Measurements from ENCODE around the gene PRMT5. TPM values are rescaled to one million over a fixed set of nuclear protein-coding genes. Genes with fewer than 3 reads are reported as not detected.
A peak's percentile ranks its signal among the peaks of the same experiment; 100 is the strongest.

The PRMT5 gene
- polyA plus RNA-seq, 1 donor = 65.2 TPM

DNA sequence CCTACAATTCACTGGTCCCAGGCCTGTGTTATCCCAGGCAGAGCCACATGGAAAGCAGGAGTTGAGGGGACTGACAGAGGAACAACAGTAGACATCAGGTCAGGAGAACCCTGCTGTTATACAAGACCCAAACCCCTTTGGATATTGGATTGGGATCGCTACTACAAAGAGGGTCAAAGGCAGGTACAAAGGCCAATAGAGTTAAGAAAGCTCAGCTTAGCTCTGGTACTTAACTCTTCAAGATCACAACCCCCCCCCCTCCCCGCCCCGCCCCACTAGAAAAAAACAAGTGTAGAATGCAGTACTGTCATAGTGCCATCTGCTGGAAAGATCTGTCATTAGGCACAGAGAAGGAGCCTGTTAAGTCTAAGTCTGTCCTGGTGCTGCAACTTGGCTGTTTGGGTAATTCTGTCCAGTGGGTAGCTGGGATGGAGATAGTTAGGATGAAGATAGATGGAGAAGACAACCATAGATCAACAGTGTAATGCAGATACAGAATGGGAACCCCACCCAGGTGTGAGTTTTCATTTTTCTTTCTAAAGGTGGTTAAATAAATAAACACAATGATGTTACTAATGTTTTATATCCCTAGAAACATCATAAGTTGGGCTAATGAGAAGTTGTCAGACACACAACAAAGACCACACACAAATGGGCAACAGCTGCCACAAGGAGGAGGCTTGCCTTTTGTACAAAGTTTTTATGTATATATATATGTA lies 28.9 kb downstream of the PRMT5 start:
- Histone ChIP-seq H3K4me3 (ENCODE audit: low read length) (no peak overlapping the region), H3K36me3 (ENCODE audit: control insufficient read depth, insufficient read depth, low read length) (peaks cover 51% of the 10 kb centered on the region), H3K9me3 (ENCODE audit: control insufficient read depth, low read depth, low read length) (no peaks in the 10 kb centered on the region), H3K4me1 (ENCODE audit: control insufficient read depth, insufficient read depth, low read length) (peaks cover 3% of the 10 kb centered on the region), H3K27me3 (ENCODE audit: control insufficient read depth, insufficient read depth, low read length) (no peaks in the 10 kb centered on the region), H3K27ac (ENCODE audit: low read length) (peak overlapping the region; percentile 3)
- WGBS (ENCODE audit: insufficient coverage, low lambda C conversion rate) = no CpG with 5 or more reads among the region's 3 CpGs
- peak; percentile 69 to 75 for DNase-seq

DNA sequence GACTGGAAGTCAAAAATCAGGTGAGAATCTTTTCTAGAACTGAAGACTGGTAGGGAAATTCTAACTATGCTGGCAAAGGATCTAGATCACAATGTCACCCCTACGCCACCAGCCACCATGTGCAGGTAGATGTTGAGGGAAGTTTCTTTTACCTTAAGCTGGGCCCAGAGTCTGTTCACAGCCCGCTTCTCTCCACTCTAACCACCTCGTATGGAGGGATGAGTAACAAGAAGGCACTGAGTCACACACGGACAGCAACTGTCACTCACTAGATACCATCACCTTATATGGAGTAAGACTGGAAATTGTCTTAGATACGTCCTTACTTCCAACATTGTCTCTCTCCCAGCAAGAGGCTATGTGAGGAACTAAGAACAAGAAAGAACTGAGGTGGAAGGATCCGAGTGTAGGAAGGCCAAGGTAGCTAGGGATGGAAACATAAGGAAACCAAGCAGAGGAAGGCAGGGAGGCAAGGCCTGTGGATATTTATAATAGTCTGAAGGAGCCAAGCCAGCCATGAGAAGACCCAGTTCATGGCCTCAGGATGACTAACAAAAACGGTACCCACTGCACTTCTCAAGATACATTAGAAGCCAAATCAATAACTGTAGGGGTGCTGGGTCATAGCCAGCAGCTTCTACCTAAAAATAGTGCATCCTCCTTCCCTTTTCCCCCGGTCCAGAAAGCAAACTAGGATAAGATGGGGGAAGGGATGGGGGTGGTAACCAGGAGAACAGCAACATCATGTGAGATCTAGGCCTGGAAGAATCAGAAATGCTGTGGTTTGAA lies 30.7 kb downstream of the PRMT5 start:
- DNase-seq = no peak
- peaks cover 3% of the 10 kb centered on the region for H3K4me1 ChIP-seq (ENCODE audit: control insufficient read depth, insufficient read depth, low read length)
- peaks cover 33% of the 10 kb centered on the region for H3K36me3 ChIP-seq (ENCODE audit: control insufficient read depth, insufficient read depth, low read length)
- H3K27ac ChIP-seq (ENCODE audit: low read length) = no peak overlapping the region
- H3K27me3 ChIP-seq (ENCODE audit: control insufficient read depth, insufficient read depth, low read length) = no peaks in the 10 kb centered on the region
- H3K4me3 ChIP-seq (ENCODE audit: low read length) = no peak overlapping the region
- no CpG with 5 or more reads among the region's 8 CpGs for WGBS (ENCODE audit: insufficient coverage, low lambda C conversion rate)
- no peaks in the 10 kb centered on the region for H3K9me3 ChIP-seq (ENCODE audit: control insufficient read depth, low read depth, low read length)

DNA sequence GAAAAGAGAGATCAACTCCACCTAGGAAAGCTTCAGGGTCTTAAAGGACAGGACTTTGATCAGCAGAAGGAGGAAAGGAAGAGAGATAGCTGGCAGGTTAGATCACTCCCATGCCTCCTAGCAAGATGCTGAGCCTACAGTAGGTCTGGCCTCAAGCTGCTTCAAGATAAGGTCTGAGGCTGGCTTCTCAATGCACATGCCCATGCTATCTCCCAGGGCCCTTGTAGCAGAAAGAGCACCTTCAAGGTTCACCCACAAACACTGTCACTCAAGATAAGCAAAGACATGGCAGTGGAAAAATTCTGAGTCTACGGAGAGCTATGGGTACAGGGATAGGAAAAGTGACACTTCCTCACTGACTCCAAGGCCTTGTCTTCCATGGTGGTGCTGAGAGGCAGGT lies 31.8 kb downstream of the PRMT5 start:
- DNase-seq = peak in 1 of 2 donors; percentile 69
- H3K27ac ChIP-seq (ENCODE audit: low read length) = peak overlapping the region; percentile 45
- peaks cover 3% of the 10 kb centered on the region for H3K4me1 ChIP-seq (ENCODE audit: control insufficient read depth, insufficient read depth, low read length)
- no peaks in the 10 kb centered on the region for H3K9me3 ChIP-seq (ENCODE audit: control insufficient read depth, low read depth, low read length)
- no peaks in the 10 kb centered on the region for H3K27me3 ChIP-seq (ENCODE audit: control insufficient read depth, insufficient read depth, low read length)
- no CpG with 5 or more reads among the region's 1 CpG for whole genome bisulfite sequencing (ENCODE audit: insufficient coverage, low lambda C conversion rate)
- no peak overlapping the region for H3K4me3 ChIP-seq (ENCODE audit: low read length)
- H3K36me3 ChIP-seq (ENCODE audit: control insufficient read depth, insufficient read depth, low read length) = peaks cover 24% of the 10 kb centered on the region

DNA sequence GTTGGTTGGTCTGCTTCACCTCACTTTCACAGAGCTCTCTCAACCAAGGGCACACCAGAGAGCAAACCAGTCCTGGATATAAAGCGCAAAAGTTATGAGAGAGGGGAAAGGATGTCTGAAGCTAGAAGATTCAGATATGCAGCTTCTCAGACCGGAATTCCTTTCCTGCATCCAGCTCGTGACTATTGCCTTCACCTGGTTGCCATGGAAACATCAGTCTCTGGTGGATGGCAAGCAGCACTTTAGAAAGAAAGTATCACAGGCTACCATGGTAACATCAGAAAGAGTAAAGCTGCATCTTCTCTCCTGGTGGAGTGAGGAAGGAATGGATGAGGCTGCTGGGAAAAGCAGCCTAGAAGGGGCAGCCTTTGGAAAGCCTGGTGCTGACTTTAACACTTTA lies 32.4 kb downstream of the PRMT5 start:
- no CpG with 5 or more reads among the region's 3 CpGs for WGBS (ENCODE audit: insufficient coverage, low lambda C conversion rate)
- Histone ChIP-seq H3K27me3 (ENCODE audit: control insufficient read depth, insufficient read depth, low read length) (no peaks in the 10 kb centered on the region), H3K27ac (ENCODE audit: low read length) (no peak overlapping the region), H3K36me3 (ENCODE audit: control insufficient read depth, insufficient read depth, low read length) (peaks cover 18% of the 10 kb centered on the region), H3K9me3 (ENCODE audit: control insufficient read depth, low read depth, low read length) (no peaks in the 10 kb centered on the region), H3K4me3 (ENCODE audit: low read length) (no peak overlapping the region), H3K4me1 (ENCODE audit: control insufficient read depth, insufficient read depth, low read length) (peaks cover 3% of the 10 kb centered on the region)
- no peak for DNase-seq

DNA sequence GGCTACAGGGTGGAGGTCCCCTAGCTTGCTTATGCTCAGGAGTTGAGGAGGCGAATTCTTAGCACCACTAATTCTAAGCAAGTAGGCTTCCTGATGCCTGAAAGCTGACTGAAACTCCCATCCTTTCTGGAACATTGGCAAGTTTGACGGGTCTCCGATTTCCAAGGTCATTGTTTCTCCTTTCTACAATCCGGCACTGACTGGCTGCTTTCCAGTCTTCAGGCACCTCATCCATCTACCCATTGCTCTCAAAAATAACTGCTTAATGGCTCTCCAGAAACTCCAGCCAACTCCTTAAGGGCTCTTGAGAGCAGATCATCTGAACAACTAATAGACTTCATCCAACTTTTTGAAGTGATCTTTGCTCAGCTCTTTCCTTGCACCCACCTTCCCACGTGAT lies 32.8 kb downstream of the PRMT5 start:
- 83% methylated on average over 1 of the region's 5 CpGs for WGBS (ENCODE audit: insufficient coverage, low lambda C conversion rate)
- no peak overlapping the region for H3K4me3 ChIP-seq (ENCODE audit: low read length)
- DNase-seq = no peak
- no peaks in the 10 kb centered on the region for H3K27me3 ChIP-seq (ENCODE audit: control insufficient read depth, insufficient read depth, low read length)
- no peaks in the 10 kb centered on the region for H3K9me3 ChIP-seq (ENCODE audit: control insufficient read depth, low read depth, low read length)
- H3K27ac ChIP-seq (ENCODE audit: low read length) = no peak overlapping the region
- peaks cover 14% of the 10 kb centered on the region for H3K36me3 ChIP-seq (ENCODE audit: control insufficient read depth, insufficient read depth, low read length)
- peaks cover 3% of the 10 kb centered on the region for H3K4me1 ChIP-seq (ENCODE audit: control insufficient read depth, insufficient read depth, low read length)

DNA sequence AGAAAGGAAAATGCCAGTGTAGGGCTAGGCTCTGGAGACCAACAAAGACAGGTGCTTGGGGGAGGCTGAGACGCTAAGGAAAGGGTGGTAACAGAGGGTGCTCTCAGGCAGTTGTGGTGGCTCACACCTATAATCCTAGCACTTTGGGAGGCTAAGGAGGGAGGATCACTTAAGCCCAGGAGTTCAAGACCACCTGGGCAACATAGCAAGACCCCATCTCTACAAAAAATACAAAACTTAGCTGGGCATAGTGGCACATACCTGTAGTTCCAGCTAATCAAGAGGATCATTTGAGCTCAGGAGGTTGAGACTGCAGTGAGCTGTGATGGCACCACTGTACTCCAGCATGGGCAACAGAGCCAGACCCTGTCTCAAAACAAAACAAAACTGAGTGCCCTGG lies 33.8 kb downstream of the PRMT5 start:
- DNase-seq = no peak
- Histone ChIP-seq H3K4me3 (ENCODE audit: low read length) (no peak overlapping the region), H3K27me3 (ENCODE audit: control insufficient read depth, insufficient read depth, low read length) (no peaks in the 10 kb centered on the region), H3K4me1 (ENCODE audit: control insufficient read depth, insufficient read depth, low read length) (peaks cover 3% of the 10 kb centered on the region), H3K27ac (ENCODE audit: low read length) (no peak overlapping the region), H3K9me3 (ENCODE audit: control insufficient read depth, low read depth, low read length) (no peaks in the 10 kb centered on the region), H3K36me3 (ENCODE audit: control insufficient read depth, insufficient read depth, low read length) (peaks cover 5% of the 10 kb centered on the region)
- WGBS (ENCODE audit: insufficient coverage, low lambda C conversion rate) = no CpG with 5 or more reads among the region's 1 CpG

DNA sequence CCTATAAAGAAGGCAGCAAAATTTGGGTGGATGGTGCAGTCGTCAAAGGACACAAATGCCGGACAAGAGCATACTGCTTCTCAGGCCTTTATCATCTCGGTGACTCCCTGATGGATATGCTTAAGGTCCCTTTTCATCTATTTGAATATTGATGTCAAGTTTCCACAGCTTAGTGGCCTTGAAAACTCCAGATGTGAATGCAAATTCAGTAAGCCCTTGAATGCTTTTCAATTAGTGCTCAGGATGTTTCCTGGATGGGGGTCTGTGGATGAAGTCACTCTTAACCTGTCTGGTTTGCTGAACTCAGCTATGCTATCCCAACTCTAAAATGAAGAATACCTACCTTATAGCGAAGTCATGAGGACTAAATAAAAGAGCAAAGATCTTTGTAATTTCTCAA lies 35.5 kb downstream of the PRMT5 start:
- WGBS (ENCODE audit: insufficient coverage, low lambda C conversion rate) = no CpG with 5 or more reads among the region's 4 CpGs
- Histone ChIP-seq H3K4me1 (ENCODE audit: control insufficient read depth, insufficient read depth, low read length) (no peaks in the 10 kb centered on the region), H3K4me3 (ENCODE audit: low read length) (no peak overlapping the region), H3K36me3 (ENCODE audit: control insufficient read depth, insufficient read depth, low read length) (no peaks in the 10 kb centered on the region), H3K9me3 (ENCODE audit: control insufficient read depth, low read depth, low read length) (no peaks in the 10 kb centered on the region), H3K27me3 (ENCODE audit: control insufficient read depth, insufficient read depth, low read length) (no peaks in the 10 kb centered on the region), H3K27ac (ENCODE audit: low read length) (no peak overlapping the region)
- no peak for DNase-seq

DNA sequence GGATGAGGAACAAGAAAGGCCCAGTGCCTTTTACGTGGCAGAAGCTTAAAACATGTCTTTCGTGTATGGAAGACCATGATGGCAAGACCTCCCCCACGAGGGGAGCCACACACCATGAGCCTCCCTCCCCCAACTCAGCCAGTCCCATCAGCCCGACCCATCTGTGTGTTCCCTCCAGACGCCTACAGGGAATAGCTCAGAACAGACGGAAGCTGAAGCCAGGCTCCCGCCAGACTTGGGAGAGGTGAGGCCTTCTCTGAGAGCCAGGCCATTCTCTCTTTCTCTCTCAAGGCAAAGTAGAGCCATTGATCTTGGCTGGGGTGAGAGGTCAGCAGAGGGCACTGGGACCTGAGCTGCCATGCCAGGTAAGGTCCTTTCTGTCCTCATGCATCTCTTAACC lies 36.7 kb downstream of the PRMT5 start:
- Histone ChIP-seq H3K4me1 (ENCODE audit: control insufficient read depth, insufficient read depth, low read length) (no peaks in the 10 kb centered on the region), H3K4me3 (ENCODE audit: low read length) (no peak overlapping the region), H3K36me3 (ENCODE audit: control insufficient read depth, insufficient read depth, low read length) (no peaks in the 10 kb centered on the region), H3K9me3 (ENCODE audit: control insufficient read depth, low read depth, low read length) (no peaks in the 10 kb centered on the region), H3K27ac (ENCODE audit: low read length) (no peak overlapping the region), H3K27me3 (ENCODE audit: control insufficient read depth, insufficient read depth, low read length) (no peaks in the 10 kb centered on the region)
- no CpG with 5 or more reads among the region's 7 CpGs for WGBS (ENCODE audit: insufficient coverage, low lambda C conversion rate)
- DNase-seq = no peak

DNA sequence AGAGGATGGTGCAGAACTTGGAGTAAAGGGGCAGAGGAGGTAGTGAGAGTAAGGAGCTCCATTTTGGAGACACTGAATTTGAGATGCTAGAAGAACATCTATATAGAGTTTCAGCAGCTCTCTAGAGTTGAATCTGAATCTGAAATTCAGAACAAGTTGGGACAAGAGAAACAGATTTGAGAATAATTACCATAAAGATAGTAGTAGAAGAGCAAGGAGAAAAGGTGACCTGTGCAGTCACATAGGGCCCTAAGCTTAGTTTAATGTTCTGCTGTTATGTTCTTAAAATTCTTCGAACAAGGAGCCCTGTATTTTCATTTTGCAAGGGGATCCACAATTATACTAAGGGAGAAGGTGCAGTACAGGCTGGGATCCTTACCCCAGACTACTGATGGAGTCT lies 38.8 kb downstream of the PRMT5 start:
- no peak overlapping the region for H3K27ac ChIP-seq (ENCODE audit: low read length)
- H3K4me1 ChIP-seq (ENCODE audit: control insufficient read depth, insufficient read depth, low read length) = peaks cover 11% of the 10 kb centered on the region
- no peak overlapping the region for H3K4me3 ChIP-seq (ENCODE audit: low read length)
- no peak for DNase-seq
- 100% methylated on average over 1 of the region's 1 CpG for WGBS (ENCODE audit: insufficient coverage, low lambda C conversion rate)
- peaks cover 3% of the 10 kb centered on the region for H3K9me3 ChIP-seq (ENCODE audit: control insufficient read depth, low read depth, low read length)
- H3K27me3 ChIP-seq (ENCODE audit: control insufficient read depth, insufficient read depth, low read length) = no peaks in the 10 kb centered on the region
- H3K36me3 ChIP-seq (ENCODE audit: control insufficient read depth, insufficient read depth, low read length) = no peaks in the 10 kb centered on the region

DNA sequence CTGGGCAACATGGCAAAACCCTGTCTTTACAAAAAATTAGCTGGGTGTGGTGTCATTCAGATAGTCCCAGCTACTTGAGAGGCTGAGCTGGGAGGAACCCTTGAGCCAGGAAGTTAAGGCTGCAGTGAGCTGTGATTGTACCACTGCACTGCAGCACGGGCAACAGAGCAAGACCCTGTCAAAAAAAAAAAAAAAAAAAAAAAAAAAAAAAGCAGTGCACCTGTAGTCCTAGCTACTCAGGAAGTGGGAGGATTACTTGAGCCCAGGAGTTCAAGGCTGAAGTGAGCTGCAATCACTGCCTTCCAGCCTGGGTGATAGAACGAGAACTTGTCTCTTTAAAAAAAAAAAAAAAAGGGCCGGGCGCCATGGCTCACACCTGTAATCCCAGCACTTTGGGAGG lies 40.5 kb downstream of the PRMT5 start:
- Histone ChIP-seq H3K36me3 (ENCODE audit: control insufficient read depth, insufficient read depth, low read length) (no peaks in the 10 kb centered on the region), H3K27ac (ENCODE audit: low read length) (no peak overlapping the region), H3K9me3 (ENCODE audit: control insufficient read depth, low read depth, low read length) (peaks cover 3% of the 10 kb centered on the region), H3K27me3 (ENCODE audit: control insufficient read depth, insufficient read depth, low read length) (no peaks in the 10 kb centered on the region), H3K4me1 (ENCODE audit: control insufficient read depth, insufficient read depth, low read length) (peaks cover 18% of the 10 kb centered on the region), H3K4me3 (ENCODE audit: low read length) (no peak overlapping the region)
- WGBS (ENCODE audit: insufficient coverage, low lambda C conversion rate) = no CpG with 5 or more reads among the region's 4 CpGs
- DNase-seq = no peak
